ENCODE data around the gene CD84. TPM values are rescaled to one million over a fixed set of nuclear protein-coding genes. Genes with fewer than 3 reads are reported as not detected.

The CD84 gene
- total and polyA plus RNA-seq, 12 donors: 0.25 to 11.8 (median 1.6) TPM

DNA sequence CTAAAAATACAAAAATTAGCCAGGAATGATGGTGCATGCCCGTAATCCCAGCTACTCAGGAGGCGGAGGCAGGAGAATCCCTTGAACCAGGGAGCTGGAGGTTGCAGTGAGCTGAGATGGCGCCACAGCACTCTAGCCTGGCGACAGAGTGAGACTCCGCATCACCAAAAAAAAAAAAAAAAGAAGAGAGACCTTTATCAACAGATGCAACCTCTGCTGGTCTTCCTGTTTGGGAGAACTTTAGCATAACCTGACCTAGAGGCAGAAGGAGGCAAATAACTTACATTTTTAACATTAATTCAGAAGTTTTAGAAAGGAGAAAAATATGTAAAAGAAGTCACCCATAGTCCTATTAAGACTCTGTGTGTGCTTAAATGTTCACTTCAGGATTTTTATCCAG lies 35.1 kb upstream of the CD84 start:
- no peak overlapping the region for H3K27ac ChIP-seq
- H3K27me3 ChIP-seq: peaks cover 0 to 33% (median 0%) of the 10 kb centered on the region in 7 donors
- H3K36me3 ChIP-seq: no peaks in the 10 kb centered on the region
- TF ChIP-seq, protein P1, sequence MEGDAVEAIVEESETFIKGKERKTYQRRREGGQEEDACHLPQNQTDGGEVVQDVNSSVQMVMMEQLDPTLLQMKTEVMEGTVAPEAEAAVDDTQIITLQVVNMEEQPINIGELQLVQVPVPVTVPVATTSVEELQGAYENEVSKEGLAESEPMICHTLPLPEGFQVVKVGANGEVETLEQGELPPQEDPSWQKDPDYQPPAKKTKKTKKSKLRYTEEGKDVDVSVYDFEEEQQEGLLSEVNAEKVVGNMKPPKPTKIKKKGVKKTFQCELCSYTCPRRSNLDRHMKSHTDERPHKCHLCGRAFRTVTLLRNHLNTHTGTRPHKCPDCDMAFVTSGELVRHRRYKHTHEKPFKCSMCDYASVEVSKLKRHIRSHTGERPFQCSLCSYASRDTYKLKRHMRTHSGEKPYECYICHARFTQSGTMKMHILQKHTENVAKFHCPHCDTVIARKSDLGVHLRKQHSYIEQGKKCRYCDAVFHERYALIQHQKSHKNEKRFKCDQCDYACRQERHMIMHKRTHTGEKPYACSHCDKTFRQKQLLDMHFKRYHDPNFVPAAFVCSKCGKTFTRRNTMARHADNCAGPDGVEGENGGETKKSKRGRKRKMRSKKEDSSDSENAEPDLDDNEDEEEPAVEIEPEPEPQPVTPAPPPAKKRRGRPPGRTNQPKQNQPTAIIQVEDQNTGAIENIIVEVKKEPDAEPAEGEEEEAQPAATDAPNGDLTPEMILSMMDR (IDR thresholded peaks at IDR 0.05): no peak
- peaks cover 0 to 9% (median 0%) of the 10 kb centered on the region in 9 donors for H3K4me1 ChIP-seq
- peaks cover 0 to 3% (median 0%) of the 10 kb centered on the region in 11 donors for H3K9me3 ChIP-seq
- H3K4me3 ChIP-seq: no peak overlapping the region
- WGBS, 2 donors: 76 to 88% methylated on average over 5 of the region's 5 CpGs
- intact Hi-C loops (cut with DNase I): loop anchor here in 1 of 10 donors (5.0 kb wide), 1 partner anchor 187 kb away; no protein-coding TSS in a partner anchor
- DNase-seq: no peak
- ATAC-seq: no peak

GRCh38 chr1:160612613-160613218 lies 33.4 kb upstream of the CD84 start:
- H3K36me3 ChIP-seq: no peaks in the 10 kb centered on the region
- WGBS, 2 donors: 72 to 91% methylated on average over 6 of the region's 6 CpGs
- intact Hi-C loops (cut with DNase I): loop anchor here in 1 of 10 donors (5.0 kb wide), 1 partner anchor 185 kb away; no protein-coding TSS in a partner anchor
- ATAC-seq (no peak), DNase-seq (no peak)
- H3K4me3 ChIP-seq: no peak overlapping the region
- H3K27ac ChIP-seq: no peak overlapping the region
- TF ChIP-seq, protein P1 (IDR thresholded peaks at IDR 0.05): no peak
- H3K4me1 ChIP-seq: peaks cover 0 to 4% (median 0%) of the 10 kb centered on the region in 9 donors
- H3K27me3 ChIP-seq: peaks cover 0 to 44% (median 4%) of the 10 kb centered on the region in 7 donors
- H3K9me3 ChIP-seq: no peaks in the 10 kb centered on the region

DNA sequence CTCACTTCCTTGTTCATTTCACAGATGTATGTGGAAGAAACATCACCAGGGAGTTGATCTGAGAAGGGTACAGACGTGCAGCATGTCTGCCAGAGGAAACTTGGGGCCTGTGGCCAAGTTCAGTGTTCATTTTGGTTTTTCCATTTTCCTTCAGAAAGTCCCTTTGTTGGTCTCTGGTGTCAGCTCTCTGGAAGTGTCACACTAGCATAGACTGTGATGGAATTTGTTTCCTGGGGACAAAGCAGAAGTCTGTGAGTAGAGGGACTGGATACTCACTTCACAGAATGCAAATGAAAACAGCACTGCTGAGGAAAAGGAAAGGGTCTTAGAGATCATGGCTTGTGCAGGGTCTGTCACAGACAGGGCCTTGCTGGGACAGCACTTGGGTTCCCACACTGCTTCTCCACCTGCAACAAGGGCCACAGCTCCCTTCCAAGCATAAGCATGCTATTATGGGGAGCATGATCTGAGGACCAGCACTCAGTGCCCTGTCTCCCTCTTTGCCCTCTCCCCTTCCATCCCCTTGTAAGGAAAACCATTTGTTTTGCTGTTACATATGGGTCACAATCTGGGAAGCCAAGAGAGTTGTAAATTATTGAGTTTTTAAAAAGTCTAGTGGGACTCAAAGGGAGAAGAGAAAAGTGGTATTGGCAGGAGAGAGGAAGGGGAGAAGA lies 31.4 kb upstream of the CD84 start:
- TF ChIP-seq, protein P1 (IDR thresholded peaks at IDR 0.05): no peak
- ATAC-seq (no peak), DNase-seq (no peak)
- WGBS, 2 donors: 0 to 10% methylated on average over 1 of the region's 1 CpG
- Histone ChIP-seq H3K27me3 (peaks cover 0 to 44% (median 4%) of the 10 kb centered on the region in 7 donors), H3K36me3 (no peaks in the 10 kb centered on the region), H3K27ac (no peak overlapping the region), H3K4me3 (no peak overlapping the region), H3K4me1 (peaks cover 0 to 12% (median 0%) of the 10 kb centered on the region in 9 donors), H3K9me3 (no peaks in the 10 kb centered on the region)
- intact Hi-C loops (cut with DNase I): loop anchor here in 1 of 10 donors (5.0 kb wide), 1 partner anchor 183 kb away; no protein-coding TSS in a partner anchor

DNA sequence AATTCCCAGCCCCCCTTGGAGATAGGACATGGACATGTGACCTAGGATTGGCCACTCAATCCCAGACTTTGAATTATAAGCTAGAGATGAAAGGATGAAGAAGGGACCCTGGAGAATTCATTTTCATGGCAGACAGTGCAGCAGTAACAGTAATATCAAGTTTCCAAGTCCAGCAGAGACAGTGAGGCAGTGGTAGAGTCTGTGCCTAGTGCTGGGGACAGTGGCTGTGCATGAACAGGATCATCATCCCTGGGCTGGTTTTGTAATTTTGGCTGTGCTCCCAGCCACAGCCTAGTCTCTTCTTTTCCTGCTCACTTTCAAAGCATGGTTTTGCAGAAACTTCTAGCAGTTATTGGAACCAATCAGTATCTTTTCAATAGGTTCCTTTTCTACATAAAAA lies 29.6 kb upstream of the CD84 start:
- peaks cover 0 to 16% (median 0%) of the 10 kb centered on the region in 11 donors for H3K9me3 ChIP-seq
- intact Hi-C loops (cut with DNase I): loop anchor here in 4 of 10 donors (2.0 to 5.0 kb wide), 3 partner anchors 180 to 267 kb away; partner anchors contain the start of genes COPA (in 1 of the 4) and NCSTN (in 1 of the 4)

More for the DNA sequence above, 29.6 kb upstream of the CD84 start:
- no peak overlapping the region for H3K4me3 ChIP-seq
- DNase-seq (no peak), ATAC-seq (no peak)
- no peaks in the 10 kb centered on the region for H3K36me3 ChIP-seq
- H3K27me3 ChIP-seq: peaks cover 0 to 36% (median 4%) of the 10 kb centered on the region in 7 donors
- H3K4me1 ChIP-seq: peaks cover 0 to 12% (median 0%) of the 10 kb centered on the region in 9 donors
- TF ChIP-seq, protein P1 (IDR thresholded peaks at IDR 0.05): no peak
- no peak overlapping the region for H3K27ac ChIP-seq
